Measurements from ENCODE around the gene SPP2.

SPP2 gene

DNA sequence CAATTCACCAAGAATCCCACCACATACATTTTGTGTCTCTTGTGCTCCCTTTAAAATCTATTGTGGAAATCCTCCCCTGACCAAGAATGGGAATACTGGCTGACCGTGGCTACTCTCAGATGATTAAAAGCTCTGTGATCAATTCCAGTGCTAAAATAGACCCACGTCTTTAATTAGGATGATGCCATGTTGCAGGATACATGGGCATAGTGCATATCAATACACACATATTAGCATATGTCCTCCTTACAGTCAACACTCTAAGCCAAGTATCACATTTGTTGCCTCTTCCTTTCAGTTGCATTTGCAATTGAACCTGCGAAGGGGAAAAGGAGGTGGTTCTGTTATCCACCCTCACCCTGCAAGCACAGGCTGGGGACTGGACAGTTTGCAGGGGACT is 41.8 kb downstream of the SPP2 start:
- no peak for DNase-seq (ENCODE audit: low read depth)

DNA sequence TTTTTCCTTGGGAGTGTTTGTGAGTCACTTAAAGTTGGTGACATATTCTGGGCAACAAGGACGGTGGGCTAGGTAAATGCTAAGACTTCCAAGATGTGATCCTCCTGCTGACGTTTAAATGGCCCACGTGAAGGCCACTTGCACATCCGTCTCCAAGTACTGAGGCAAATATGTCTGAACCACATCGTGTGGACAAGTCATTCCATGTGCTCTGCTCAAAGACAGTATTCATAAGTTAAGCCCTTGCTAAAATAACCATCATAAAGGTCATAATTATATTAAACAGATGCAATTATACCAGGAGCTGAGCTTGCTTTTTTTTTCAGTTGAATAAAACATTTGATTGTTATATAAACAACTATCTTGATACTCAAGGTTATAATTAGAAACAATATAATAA is 44.8 kb downstream of the SPP2 start:
- DNase-seq (ENCODE audit: low read depth): no peak

- no peak for DNase-seq (ENCODE audit: low read depth)
Observed at GRCh38 chr2:234096164-234096563, 45.7 kb downstream of the SPP2 start.

- DNase-seq (ENCODE audit: low read depth): no peak
Observed at GRCh38 chr2:234098681-234099080, 48.2 kb downstream of the SPP2 start.

DNA sequence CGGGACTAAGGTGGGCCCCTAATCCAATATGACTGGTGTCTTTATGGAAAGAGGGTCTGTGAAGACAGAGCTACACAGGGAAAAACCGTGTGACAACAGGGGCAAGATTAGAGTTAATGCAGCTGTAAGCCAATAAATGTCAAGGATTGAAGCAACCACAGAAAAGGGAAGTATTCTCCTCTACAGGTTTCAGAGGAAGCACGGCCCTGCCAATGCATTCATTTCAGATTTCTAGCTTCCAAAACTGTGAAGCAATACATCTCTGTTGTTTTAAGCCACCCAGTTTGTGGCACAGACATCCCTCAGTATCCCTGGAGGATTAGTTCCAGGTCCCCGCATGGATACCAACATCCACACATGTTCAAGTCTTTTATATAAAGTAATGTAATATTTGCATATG is 48.8 kb downstream of the SPP2 start:
- DNase-seq (ENCODE audit: low read depth): no peak

GRCh38 chr2:234100686-234101085 is 50.2 kb downstream of the SPP2 start:
- no peak for DNase-seq (ENCODE audit: low read depth)

- no peak for DNase-seq (ENCODE audit: low read depth)
Observed at GRCh38 chr2:234102112-234102511, 51.6 kb downstream of the SPP2 start.

GRCh38 chr2:234107861-234108260 is 57.4 kb downstream of the SPP2 start:
- no peak for DNase-seq (ENCODE audit: low read depth)

DNA sequence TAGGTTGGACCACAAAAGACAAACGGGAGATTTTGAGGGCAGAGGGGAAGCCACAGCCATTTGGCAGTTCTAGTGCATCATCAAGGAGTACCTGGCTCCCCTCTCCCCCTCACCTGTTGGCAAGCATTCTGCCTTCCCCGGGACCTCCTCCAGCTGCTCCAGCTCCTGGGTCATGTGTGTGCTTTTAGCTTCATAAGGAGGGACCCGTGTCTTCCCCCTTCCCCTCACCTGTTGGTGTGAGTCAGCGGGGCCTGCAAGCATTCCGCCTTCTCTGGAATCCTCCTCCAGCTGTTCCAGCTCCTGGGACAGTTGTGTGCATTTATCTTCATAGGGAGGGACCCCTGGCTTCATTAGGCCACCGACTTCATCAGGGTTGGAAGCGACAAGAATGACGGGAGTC is 58.8 kb downstream of the SPP2 start:
- no peak for DNase-seq (ENCODE audit: low read depth)

DNA sequence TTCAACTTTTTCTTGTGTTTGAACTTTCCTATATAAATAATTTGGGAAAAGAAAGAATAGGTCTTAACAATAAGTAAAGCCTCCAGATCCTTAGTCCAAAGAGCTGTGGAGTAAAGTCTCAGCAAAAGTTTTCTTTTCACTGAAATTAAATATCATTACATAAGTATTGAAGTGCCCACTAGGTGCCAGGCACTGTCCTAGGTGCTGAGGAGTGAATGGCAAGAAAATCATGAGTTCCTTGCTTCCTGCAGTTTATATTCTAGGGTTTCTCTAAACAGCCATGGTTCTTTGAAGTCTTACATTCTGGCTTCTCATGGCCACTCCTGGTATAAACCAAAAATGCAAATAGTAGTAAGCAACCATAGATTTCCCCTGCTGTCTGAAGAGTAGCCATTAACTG is 59.7 kb downstream of the SPP2 start:
- no peak for DNase-seq (ENCODE audit: low read depth)

- no peak for DNase-seq (ENCODE audit: low read depth)
Observed at GRCh38 chr2:234111523-234111922, 61.0 kb downstream of the SPP2 start.

GRCh38 chr2:234116010-234116409 is 65.5 kb downstream of the SPP2 start:
- DNase-seq (ENCODE audit: low read depth): no peak

- no peak for DNase-seq (ENCODE audit: low read depth)
Observed at GRCh38 chr2:234121999-234122398, 71.5 kb downstream of the SPP2 start.

- DNase-seq (ENCODE audit: low read depth): no peak
Observed at GRCh38 chr2:234125451-234126145, 75.1 kb downstream of the SPP2 start.

- DNase-seq (ENCODE audit: low read depth): no peak
Observed at GRCh38 chr2:234126146-234126470, 75.6 kb downstream of the SPP2 start.
